ENCODE data around the gene GALNT14.

The GALNT14 gene

GRCh38 chr2:30994227-30995056 lies 143.8 kb downstream of the GALNT14 start:
- no peak for TF ChIP-seq CTCF (conservative IDR thresholded peaks at IDR 0.05; ENCODE audit: low read length)
- TF ChIP-seq EZH2phosphoT487 (IDR thresholded peaks at IDR 0.05; ENCODE audit: borderline replicate concordance) = no peak
- Histone ChIP-seq H3K36me3 (ENCODE audit: insufficient read depth, low read length) (no peaks in the 10 kb centered on the region), H3K4me2 (ENCODE audit: low read depth, low read length, poor library complexity, severe bottlenecking) (no peak overlapping the region)

GRCh38 chr2:30992781-30993180 lies 145.5 kb downstream of the GALNT14 start:
- TF ChIP-seq EZH2phosphoT487 (IDR thresholded peaks at IDR 0.05; ENCODE audit: borderline replicate concordance) (no peak), CTCF (conservative IDR thresholded peaks at IDR 0.05; ENCODE audit: low read length) (no peak)
- Histone ChIP-seq H3K36me3 (ENCODE audit: insufficient read depth, low read length) (no peaks in the 10 kb centered on the region), H3K79me2 (ENCODE audit: insufficient read depth, low read length) (no peaks in the 10 kb centered on the region), H3K9me2 (replicated peaks; ENCODE audit: low read depth, low read length) (no peaks in the 10 kb centered on the region), H4K20me1 (ENCODE audit: insufficient read depth, low read length, poor library complexity, severe bottlenecking) (no peaks in the 10 kb centered on the region), H3F3A (ENCODE audit: low read depth) (no peaks in the 10 kb centered on the region), H3K9me3 (ENCODE audit: insufficient read depth, low read depth, low read length) (no peaks in the 10 kb centered on the region), H3K4me1 (ENCODE audit: insufficient read depth, low read length, poor library complexity, severe bottlenecking) (no peaks in the 10 kb centered on the region), H2AFZ (ENCODE audit: low read length) (no peak overlapping the region), H3K4me2 (ENCODE audit: low read depth, low read length, poor library complexity, severe bottlenecking) (no peak overlapping the region), H3K9ac (ENCODE audit: low read depth, low read length, poor library complexity, severe bottlenecking) (no peak overlapping the region), H3K4me3 (ENCODE audit: low read length, poor library complexity, severe bottlenecking) (no peak overlapping the region), H3K27me3 (ENCODE audit: insufficient read depth, low read length, poor library complexity, severe bottlenecking) (no peaks in the 10 kb centered on the region)

More at GRCh38 chr2:30994227-30995056, 143.8 kb downstream of the GALNT14 start:
- H3K9me3 ChIP-seq (ENCODE audit: insufficient read depth, low read depth, low read length) = no peaks in the 10 kb centered on the region
- no peaks in the 10 kb centered on the region for H3F3A ChIP-seq (ENCODE audit: low read depth)
- H3K4me3 ChIP-seq (ENCODE audit: low read length, poor library complexity, severe bottlenecking) = no peak overlapping the region
- H2AFZ ChIP-seq (ENCODE audit: low read length) = no peak overlapping the region
- H3K4me1 ChIP-seq (ENCODE audit: insufficient read depth, low read length, poor library complexity, severe bottlenecking) = no peaks in the 10 kb centered on the region
- no peak overlapping the region for H3K9ac ChIP-seq (ENCODE audit: low read depth, low read length, poor library complexity, severe bottlenecking)
- H3K9me2 ChIP-seq (replicated peaks; ENCODE audit: low read depth, low read length) = no peaks in the 10 kb centered on the region
- H4K20me1 ChIP-seq (ENCODE audit: insufficient read depth, low read length, poor library complexity, severe bottlenecking) = no peaks in the 10 kb centered on the region
- no peaks in the 10 kb centered on the region for H3K79me2 ChIP-seq (ENCODE audit: insufficient read depth, low read length)
- no peaks in the 10 kb centered on the region for H3K27me3 ChIP-seq (ENCODE audit: insufficient read depth, low read length, poor library complexity, severe bottlenecking)

GRCh38 chr2:30990671-30991070 lies 147.6 kb downstream of the GALNT14 start:
- Histone ChIP-seq H3K4me2 (ENCODE audit: low read depth, low read length, poor library complexity, severe bottlenecking) (no peak overlapping the region), H3K9me2 (replicated peaks; ENCODE audit: low read depth, low read length) (no peaks in the 10 kb centered on the region), H3F3A (ENCODE audit: low read depth) (no peaks in the 10 kb centered on the region), H3K36me3 (ENCODE audit: insufficient read depth, low read length) (no peaks in the 10 kb centered on the region), H2AFZ (ENCODE audit: low read length) (no peak overlapping the region), H3K9ac (ENCODE audit: low read depth, low read length, poor library complexity, severe bottlenecking) (no peak overlapping the region), H3K27me3 (ENCODE audit: insufficient read depth, low read length, poor library complexity, severe bottlenecking) (no peaks in the 10 kb centered on the region), H4K20me1 (ENCODE audit: insufficient read depth, low read length, poor library complexity, severe bottlenecking) (no peaks in the 10 kb centered on the region), H3K4me1 (ENCODE audit: insufficient read depth, low read length, poor library complexity, severe bottlenecking) (no peaks in the 10 kb centered on the region), H3K9me3 (ENCODE audit: insufficient read depth, low read depth, low read length) (no peaks in the 10 kb centered on the region), H3K4me3 (ENCODE audit: low read length, poor library complexity, severe bottlenecking) (no peak overlapping the region), H3K79me2 (ENCODE audit: insufficient read depth, low read length) (no peaks in the 10 kb centered on the region)
- TF ChIP-seq EZH2phosphoT487 (IDR thresholded peaks at IDR 0.05; ENCODE audit: borderline replicate concordance) = no peak

GRCh38 chr2:30990176-30990575 lies 148.1 kb downstream of the GALNT14 start:
- TF ChIP-seq EZH2phosphoT487 (IDR thresholded peaks at IDR 0.05; ENCODE audit: borderline replicate concordance) = no peak
- no peaks in the 10 kb centered on the region for H3K36me3 ChIP-seq (ENCODE audit: insufficient read depth, low read length)

More at GRCh38 chr2:30990176-30990575, 148.1 kb downstream of the GALNT14 start:
- H3K79me2 ChIP-seq (ENCODE audit: insufficient read depth, low read length) = no peaks in the 10 kb centered on the region
- H3K4me2 ChIP-seq (ENCODE audit: low read depth, low read length, poor library complexity, severe bottlenecking) = no peak overlapping the region
- no peak overlapping the region for H2AFZ ChIP-seq (ENCODE audit: low read length)
- no peaks in the 10 kb centered on the region for H3F3A ChIP-seq (ENCODE audit: low read depth)
- no peaks in the 10 kb centered on the region for H4K20me1 ChIP-seq (ENCODE audit: insufficient read depth, low read length, poor library complexity, severe bottlenecking)
- no peaks in the 10 kb centered on the region for H3K9me2 ChIP-seq (replicated peaks; ENCODE audit: low read depth, low read length)
- H3K9me3 ChIP-seq (ENCODE audit: insufficient read depth, low read depth, low read length) = no peaks in the 10 kb centered on the region
- no peak overlapping the region for H3K9ac ChIP-seq (ENCODE audit: low read depth, low read length, poor library complexity, severe bottlenecking)
- no peaks in the 10 kb centered on the region for H3K27me3 ChIP-seq (ENCODE audit: insufficient read depth, low read length, poor library complexity, severe bottlenecking)
- no peaks in the 10 kb centered on the region for H3K4me1 ChIP-seq (ENCODE audit: insufficient read depth, low read length, poor library complexity, severe bottlenecking)
- no peak overlapping the region for H3K4me3 ChIP-seq (ENCODE audit: low read length, poor library complexity, severe bottlenecking)
